DMS 273 treated with DMSO at 0.1 percent for 48 hours (cell line): ENCODE data around the gene ZBTB25.
A peak's percentile ranks its signal among the peaks of the same experiment; 100 is the strongest.

Experiments
- DNase-seq: peaks from one replicate; lab custom pipeline; 2025; lab: John Stamatoyannopoulos, UW

Gene ZBTB25

GRCh38 chr14:64516969-64517368 is 13.3 kb upstream of the ZBTB25 start:
- DNase-seq: no peak

- no peak for DNase-seq
Measured at GRCh38 chr14:64515053-64515452, 11.4 kb upstream of the ZBTB25 start.

GRCh38 chr14:64513271-64513670 is 9.6 kb upstream of the ZBTB25 start:
- no peak for DNase-seq

- peak; percentile 50 for DNase-seq
Measured at GRCh38 chr14:64510825-64511671, 7.4 kb upstream of the ZBTB25 start.

- no peak for DNase-seq
Measured at GRCh38 chr14:64509036-64509435, 5.4 kb upstream of the ZBTB25 start.

- no peak for DNase-seq
Measured at GRCh38 chr14:64508215-64508776, 4.7 kb upstream of the ZBTB25 start.

GRCh38 chr14:64507376-64508156 is 3.9 kb upstream of the ZBTB25 start:
- no peak for DNase-seq

- DNase-seq: no peak
Measured at GRCh38 chr14:64506721-64507120, 3.1 kb upstream of the ZBTB25 start.

GRCh38 chr14:64504897-64505794 is 1.5 kb upstream of the ZBTB25 start:
- DNase-seq: peak; percentile 65

- peak; percentile 74 for DNase-seq
Measured at GRCh38 chr14:64504310-64504896, 765 bp upstream of the ZBTB25 start, which contains the start of gene ZBTB1. Gene ZBTB1 (plus strand): TSS chr14:64504770. CDS start chr14:64521505, 16,735 bp downstream.

- no peak for DNase-seq
Measured at GRCh38 chr14:64502887-64503433, 678 bp downstream of the ZBTB25 start.

- no peak for DNase-seq
Measured at GRCh38 chr14:64502456-64502855, 1.2 kb downstream of the ZBTB25 start.

- DNase-seq: no peak
Measured at GRCh38 chr14:64501411-64502171, 2.0 kb downstream of the ZBTB25 start.

GRCh38 chr14:64500088-64500487 is 3.5 kb downstream of the ZBTB25 start:
- DNase-seq: no peak

- no peak for DNase-seq
Measured at GRCh38 chr14:64496764-64497163, 6.9 kb downstream of the ZBTB25 start.

- no peak for DNase-seq
Measured at GRCh38 chr14:64495252-64495651, 8.4 kb downstream of the ZBTB25 start.

GRCh38 chr14:64493455-64493854 is 10.2 kb downstream of the ZBTB25 start:
- DNase-seq: no peak

- DNase-seq: no peak
Measured at GRCh38 chr14:64491637-64492036, 12.0 kb downstream of the ZBTB25 start.

GRCh38 chr14:64488590-64489099 is 15.0 kb downstream of the ZBTB25 start:
- DNase-seq: no peak

GRCh38 chr14:64478634-64479250 is 24.9 kb downstream of the ZBTB25 start:
- DNase-seq: no peak
